ENCODE measurements around the gene SUGP1.

SUGP1 gene

GRCh38 chr19:19342086-19343015, 22.0 kb upstream of the SUGP1 start:
- DNase-seq (ENCODE audit: low read depth): peak; percentile 54

DNA sequence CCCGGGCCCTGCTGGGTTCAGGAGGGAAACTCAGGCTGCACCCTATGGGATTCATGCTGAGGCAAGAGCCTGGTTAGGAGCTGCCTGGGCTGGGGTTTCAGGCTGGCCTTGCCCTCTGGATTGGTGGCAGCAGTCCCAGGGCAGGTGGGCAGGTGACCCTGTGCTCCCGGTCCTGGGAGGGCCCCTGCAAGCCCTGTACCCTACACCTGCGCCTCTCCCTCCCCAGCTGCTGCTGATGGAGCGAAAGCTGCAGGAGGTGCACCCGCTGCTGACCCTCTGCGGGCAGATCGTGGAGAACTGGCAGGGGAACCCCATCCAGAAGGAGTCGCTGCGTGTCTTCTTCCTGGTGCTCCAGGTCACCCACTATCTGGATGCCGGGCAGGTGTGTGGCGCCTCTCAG, 20.7 kb upstream of the SUGP1 start:
- no peak for DNase-seq (ENCODE audit: low read depth)

DNA sequence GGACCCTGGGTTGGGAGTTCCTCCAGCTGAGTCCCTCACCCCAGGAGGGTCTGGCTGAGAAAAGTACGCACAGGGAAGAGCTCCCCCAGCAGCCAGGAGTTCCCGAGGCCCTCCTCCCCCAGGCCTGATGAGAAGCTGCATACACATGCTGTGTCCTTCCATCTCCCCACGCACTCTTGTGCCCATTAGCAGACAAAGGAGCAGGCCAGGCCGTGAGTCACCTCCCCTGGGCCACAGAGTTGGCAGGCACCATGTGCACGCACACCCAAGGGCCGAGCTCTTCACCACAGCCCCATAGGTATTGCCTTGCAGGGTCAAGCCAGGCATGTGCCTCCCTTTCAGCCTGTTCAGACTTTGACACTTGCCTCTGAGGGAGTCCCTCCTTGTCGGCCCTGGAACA, 17.8 kb upstream of the SUGP1 start:
- DNase-seq (ENCODE audit: low read depth): peak; percentile 14

DNA sequence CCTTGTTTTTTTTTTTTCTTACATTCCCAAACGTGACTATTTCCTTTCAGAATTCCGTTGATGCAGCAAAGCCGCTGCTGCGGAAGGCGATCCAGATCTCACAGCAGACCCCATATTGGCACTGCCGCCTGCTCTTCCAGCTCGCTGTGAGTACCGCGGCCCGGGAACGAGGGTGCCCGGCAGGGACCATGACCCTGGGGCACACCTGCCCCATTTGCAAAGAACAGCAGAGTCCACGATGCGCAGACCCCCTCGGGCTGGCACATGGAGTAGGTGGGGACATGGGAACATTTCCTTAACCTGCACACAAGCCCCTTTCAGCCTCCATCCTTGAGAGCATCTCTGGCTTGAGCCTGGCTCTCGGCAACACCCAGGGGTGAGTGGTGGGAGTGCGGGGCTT, 16.8 kb upstream of the SUGP1 start:
- DNase-seq (ENCODE audit: low read depth): no peak

DNA sequence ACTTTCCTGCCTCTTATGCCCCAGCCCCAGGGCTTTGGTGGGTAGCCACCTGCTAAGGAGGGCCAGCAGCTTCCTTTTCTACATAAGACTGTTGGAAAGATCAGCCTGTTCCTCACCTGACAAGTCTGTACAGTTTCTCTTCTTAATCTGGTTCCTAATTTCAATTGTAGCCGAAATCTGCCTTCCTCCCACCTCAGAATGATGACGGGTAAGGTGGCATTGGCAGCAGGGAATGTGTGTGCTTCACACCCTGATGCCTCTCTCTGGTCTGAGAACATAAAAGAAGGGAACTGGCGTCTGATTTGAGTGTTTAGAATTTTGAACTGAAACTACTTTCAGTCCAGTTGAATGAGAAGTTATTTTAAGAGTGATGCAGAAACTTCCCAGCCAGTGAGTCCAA, 16.3 kb upstream of the SUGP1 start:
- DNase-seq (ENCODE audit: low read depth): no peak

DNA sequence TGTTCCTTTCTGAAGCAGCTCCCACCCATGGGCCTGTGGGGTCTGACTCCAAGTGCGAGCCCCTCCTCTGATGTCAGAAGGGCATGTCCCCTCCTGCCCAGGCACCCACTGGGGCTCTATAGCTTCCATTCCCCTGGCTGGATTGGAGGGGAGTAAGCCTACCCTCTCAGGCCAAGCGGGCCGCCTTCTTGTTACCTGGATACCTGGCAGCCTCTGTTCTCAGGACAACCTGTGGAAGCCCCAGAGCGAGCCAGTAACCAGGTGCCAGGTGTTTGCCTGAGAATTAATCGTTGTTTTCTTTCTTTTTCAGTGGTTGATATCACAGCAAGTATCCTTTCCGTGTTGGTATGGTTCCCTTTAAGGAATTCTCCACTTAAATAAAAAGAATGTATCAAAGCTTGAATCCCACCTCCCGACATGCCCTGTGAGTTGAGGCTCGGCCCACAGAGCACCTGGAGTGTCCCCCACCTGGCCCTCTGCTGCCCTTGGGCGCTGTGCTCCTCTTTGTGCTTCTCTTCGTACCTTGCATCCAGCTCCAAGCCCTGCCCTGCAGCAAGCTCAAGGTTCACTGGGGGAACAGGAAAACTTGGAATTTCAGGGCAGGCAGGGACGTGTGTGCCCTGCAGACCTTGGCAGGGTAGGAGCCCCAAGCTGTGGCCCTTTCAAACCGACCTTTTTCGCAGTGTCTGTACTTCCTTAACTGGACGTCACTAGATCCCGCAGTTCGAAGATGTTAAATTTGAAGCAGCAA, 15.3 kb upstream of the SUGP1 start:
- DNase-seq (ENCODE audit: low read depth): no peak

DNA sequence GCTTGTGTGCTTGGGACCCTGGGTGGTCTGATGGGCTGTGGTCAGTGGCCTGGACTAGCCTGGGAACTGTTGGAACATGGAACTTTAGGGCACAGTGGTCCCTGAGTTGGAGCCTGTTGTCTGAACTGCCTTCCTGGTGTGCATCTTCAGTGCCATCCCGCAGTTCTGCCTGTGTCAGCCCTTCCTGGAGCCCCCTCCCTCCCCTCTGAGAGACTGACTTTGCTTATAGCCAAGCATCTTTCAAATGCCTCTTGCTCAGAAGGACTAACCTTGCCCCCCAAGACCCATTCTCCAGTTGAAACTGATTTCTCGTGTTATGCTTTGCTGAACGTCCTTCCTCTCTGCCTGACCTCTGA, 14.7 kb upstream of the SUGP1 start:
- no peak for DNase-seq (ENCODE audit: low read depth)

DNA sequence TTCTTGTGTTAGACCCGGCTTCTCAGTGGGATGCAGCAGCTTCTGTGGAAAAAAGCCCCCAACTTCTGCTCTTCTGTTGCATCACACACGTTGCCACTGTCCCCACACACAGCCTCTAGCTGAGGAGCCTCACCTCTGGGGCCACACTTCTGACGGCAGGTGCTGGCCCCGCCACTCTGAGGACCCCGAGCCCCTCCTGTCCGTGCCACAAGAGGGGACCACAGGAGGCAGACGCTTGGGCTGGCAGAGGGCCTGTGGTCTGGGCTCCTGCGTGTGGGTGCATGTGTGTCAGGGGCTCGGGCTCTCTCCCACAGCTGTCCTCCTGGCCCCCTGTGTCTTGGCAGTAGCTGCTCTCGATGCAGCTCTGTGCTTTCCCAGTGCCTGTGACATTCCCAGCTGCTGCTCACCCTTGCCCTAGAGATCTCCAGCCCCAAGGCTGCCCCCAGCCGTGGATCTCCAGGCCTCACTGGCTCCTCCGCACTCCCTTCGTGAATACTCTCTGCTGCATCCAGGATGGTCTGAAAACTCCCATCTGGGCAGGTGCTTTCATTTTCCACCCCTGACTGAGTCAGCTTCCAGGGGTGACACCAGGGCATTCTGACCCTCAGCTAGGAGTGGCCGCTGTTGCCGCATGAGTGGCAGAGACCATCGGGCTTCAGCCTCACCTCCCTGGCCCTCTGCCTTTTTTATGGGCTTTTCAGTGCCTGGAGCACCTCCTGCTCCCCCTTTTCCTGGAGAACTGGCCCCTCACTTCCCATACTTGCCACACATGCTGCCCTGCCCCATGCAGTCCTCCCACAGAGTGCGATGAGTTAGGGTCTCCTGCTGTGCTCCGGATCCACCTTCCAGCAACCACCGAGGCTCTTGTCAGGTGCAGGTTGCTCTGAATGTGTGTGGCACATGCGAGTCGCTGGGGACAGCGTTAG, 14.0 kb upstream of the SUGP1 start:
- no peak for DNase-seq (ENCODE audit: low read depth)

- no peak for DNase-seq (ENCODE audit: low read depth)
Observed at GRCh38 chr19:19329126-19329525, 8.8 kb upstream of the SUGP1 start.

GRCh38 chr19:19327672-19328071, 7.4 kb upstream of the SUGP1 start:
- no peak for DNase-seq (ENCODE audit: low read depth)

DNA sequence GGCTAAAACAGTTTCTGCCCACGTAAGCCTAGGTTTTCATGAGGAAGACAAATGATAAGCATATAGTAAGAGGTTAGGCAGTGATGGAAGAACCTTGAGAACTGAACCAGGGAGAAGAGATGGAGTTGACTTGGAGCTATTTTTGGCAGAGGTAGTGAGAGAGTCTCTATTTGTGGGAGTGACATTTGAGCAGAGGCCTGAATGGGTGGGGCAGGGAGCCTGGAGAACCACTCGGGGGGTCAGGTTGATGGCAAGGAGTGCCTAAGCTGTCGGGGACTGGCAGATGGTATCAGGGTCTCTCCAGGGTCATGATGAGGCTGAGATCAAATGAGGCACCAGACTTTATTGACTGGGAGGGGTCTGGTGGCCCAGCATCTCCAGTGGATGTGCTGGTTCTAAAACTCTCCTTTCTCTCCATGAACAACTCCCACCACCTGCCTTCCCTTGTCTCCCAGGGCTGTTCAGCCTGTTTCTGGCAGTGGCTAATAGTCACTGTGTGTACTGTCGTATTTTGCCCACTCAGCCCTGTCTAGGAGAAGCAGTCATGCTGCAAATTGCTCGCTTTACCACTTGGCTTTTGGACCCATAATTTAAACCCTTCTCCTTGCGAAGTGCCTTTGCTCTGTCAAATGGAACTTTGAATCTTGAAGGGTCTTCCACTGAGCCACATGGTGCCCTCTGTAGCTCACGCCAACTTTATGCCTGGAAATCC, 3.9 kb upstream of the SUGP1 start:
- DNase-seq (ENCODE audit: low read depth): no peak

DNA sequence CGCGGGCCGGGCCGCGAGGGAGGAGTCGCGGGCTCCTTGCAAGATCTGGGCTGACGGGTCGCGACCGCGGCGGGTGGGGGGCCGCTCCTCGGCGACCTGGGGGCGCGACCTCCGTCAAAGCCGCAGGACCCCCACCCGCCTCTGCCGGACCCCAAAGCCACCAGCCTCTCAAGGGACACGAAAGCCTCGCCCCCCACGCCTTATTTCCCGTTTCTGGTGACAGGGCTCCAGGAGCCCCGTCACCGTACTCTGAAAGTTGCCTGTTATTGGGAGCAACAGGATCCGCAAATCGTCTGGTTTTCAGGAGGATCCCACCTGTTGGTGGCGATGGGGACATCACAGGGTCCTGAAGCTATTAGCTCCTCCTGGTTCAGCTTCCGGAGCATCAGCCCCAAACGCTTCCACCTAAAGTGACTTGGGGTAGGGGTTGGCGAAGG, 850 bp upstream of the SUGP1 start:
- DNase-seq (ENCODE audit: low read depth): peak; percentile 17

GRCh38 chr19:19319732-19320360, 463 bp downstream of the SUGP1 start:
- no peak for DNase-seq (ENCODE audit: low read depth)

- no peak for DNase-seq (ENCODE audit: low read depth)
Observed at GRCh38 chr19:19316082-19316481, 4.2 kb downstream of the SUGP1 start.

DNA sequence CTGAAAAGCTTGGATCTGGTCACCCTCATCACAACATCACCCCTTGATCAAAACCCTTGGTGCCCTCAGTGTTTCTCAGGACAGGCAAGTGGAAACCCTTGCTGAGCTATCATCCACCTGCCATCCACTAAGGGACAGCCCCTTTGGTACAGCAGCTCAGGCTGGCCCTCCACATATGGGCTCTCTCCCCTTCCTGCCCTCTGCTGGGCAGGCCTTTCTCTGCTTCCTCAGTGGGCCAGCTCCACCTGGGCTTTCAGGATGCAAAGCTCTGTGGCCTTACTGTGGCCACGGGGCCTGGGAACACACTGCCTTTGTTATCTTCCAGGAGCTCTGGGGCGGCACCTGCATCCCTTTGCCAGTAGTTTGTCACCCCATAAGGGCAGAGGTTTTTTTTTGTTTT, 4.9 kb downstream of the SUGP1 start:
- no peak for DNase-seq (ENCODE audit: low read depth)

DNA sequence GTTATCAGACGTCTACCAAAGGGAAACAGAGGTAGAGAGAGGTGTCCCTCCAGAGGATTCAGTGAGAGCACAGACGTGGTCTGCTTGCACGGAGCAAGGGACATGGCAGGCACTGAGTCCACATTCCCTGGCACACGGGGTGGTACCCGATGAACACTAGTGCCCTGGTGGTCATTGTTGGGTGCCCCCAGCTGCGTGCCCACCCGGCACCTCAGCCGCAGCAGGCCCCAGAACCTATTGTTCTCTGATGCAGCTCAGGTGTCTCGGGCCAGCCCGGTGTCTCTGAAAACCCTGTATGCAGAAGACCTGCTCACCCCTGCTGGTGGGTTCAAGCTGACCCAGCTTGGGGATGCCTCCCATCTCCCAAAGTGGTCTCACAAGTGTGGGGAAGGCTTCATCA, 11.9 kb downstream of the SUGP1 start:
- no peak for DNase-seq (ENCODE audit: low read depth)

GRCh38 chr19:19306191-19306590, 14.1 kb downstream of the SUGP1 start:
- DNase-seq (ENCODE audit: low read depth): no peak

DNA sequence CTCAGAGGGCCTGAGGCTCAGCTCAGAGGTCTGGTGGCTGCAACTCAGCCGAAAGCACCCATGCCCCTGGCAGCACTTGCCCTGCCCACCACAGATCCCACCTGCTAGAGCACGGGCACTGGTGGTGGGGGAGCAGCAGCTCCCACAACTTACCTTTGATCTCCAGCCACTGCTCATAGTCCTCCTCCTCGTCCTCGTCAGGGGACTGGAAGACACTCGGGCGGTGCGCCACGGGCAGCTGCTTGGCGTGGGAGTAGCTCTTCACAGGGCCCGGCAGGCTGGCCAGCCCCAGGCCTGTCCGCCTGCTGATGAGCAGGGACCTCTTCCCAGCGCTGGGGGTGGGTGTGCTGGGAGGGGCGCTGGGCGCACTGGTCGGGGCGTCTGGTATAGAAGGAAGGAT, 14.6 kb downstream of the SUGP1 start:
- DNase-seq (ENCODE audit: low read depth): no peak

DNA sequence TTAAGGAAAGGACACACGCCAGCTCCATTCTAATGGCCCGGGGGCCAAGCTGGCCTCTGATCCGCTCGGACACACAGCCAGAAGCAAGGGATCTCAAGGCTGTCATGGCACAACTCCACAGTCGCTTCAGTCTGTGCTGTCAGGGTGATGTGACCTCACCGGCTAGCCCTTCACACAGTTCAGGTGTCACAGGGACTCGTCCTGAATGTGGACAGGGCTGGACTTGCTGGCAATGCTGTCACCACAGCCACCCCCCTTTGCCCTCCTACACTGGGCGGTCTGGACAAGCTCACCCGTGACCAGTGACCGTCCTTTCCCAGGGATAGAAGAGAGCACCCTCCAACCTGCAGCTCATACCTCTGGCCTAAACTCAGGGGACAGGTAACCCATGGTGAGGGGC, 15.2 kb downstream of the SUGP1 start:
- DNase-seq (ENCODE audit: low read depth): no peak

DNA sequence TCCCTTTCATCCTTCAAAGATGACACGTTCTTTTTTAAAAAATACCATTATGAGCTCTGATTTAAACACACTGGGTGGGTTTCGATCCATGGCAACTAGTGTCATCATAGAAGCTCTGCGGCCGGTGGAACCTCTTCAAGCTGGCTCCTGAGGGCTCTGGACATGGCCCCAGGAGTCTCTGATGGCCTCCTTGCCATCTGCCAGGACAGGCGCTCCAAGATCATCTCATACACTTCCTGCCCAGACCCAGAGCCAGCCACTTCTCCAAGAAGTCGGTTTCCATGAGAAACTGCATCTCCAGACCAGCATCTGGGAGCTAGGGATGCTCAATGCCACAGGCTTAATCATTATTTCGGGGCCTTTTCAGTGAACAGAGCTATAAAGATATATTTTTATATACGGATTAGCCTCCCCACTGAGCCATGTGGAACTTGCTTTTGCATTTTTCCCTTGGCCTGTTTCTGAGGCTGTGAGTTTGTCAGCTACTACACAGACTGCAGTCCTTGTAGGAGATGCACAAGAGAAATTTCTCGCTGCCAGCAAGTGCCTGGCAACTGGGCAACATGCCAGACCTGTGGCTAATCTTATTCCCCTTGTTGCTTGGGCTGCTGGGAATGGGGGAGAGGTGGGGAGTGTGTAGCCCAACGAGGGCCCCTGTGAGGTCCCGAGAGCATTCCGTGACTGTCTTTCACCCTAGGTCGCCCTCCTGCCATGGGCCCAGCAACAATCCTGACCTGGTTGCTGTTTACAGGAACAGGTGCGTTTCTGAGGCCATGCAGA, 15.9 kb downstream of the SUGP1 start:
- DNase-seq (ENCODE audit: low read depth): no peak

Data from iris pigment epithelial cell (primary cell).